HG03442 (cell line): ENCODE results near the gene KCNV2.
A peak's percentile ranks its signal among the peaks of the same experiment; 100 is the strongest.

Source experiments
- ATAC-seq: cut with Tn5 transposase; IDR thresholded peaks from one replicate; pipeline ENCODE4 v1.9.1; 2021; ENCODE audit warnings: mild to moderate bottlenecking, moderate library complexity; ENCODE audit not compliant: unreplicated experiment

The KCNV2 gene

DNA sequence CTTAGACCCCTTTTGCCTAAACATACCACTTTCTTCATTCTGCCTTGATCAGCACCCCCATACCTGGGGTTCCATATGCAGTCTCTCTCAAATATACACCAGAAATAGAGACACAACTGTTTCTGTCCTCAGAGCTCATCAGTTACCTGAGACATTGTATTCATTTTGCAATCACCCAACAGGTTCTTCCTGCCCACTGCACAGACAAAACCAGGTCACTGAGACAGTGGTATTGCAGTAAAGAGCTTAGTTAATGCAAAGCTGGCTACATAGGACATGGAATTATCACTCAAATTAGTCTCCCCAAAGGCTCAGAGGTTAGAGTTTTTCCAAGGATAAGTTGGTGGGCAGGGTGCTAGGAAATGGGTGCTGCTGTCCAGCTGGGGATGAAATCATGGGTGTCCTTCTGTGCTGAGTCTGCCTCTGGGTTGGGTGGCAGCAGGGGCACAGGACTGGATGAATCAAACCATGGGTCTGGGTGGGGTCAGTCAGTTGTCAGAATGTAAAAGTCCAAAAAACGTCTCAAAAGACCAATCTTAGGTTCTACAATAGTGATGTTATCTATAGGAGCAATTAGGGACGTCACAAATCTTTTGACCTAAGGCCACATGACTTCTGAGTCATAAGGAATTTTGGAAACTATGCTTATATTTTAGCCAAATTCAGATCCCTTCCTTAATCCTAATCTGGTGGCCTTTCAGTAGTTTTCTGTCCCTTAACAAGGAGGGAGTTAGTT is 41.0 kb downstream of the KCNV2 start:
- no peak for ATAC-seq

DNA sequence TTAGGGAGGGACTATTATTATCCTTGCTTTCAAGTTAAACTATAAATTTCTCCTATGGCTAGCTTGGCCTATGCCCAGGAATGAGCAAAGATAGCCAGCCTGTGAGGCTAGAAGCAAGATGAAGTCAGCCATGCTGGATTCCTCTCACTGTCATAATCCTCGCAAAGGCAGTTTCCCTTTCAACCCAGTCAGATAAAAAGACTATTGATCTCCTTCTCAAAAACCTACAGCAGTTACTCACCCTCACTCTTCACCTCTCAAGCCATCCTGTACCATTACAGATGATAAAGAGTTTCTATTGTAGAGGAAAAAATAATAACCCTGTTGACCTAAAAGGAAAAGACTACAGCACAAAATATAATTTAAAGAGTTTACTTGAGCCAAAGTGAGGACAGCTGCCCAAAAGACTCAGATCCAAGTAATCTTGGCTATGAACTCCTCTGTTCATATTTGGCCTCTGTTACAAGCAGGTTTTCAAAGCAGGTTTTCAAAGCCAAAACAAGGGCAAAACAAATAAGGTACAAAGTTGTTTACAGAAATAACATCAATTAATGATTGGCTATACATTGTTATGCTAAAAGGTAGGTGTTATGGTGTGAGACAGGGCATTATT is 41.7 kb downstream of the KCNV2 start:
- ATAC-seq = no peak

GRCh38 chr9:2761424-2761823 is 44.1 kb downstream of the KCNV2 start:
- ATAC-seq = peak; percentile 36

DNA sequence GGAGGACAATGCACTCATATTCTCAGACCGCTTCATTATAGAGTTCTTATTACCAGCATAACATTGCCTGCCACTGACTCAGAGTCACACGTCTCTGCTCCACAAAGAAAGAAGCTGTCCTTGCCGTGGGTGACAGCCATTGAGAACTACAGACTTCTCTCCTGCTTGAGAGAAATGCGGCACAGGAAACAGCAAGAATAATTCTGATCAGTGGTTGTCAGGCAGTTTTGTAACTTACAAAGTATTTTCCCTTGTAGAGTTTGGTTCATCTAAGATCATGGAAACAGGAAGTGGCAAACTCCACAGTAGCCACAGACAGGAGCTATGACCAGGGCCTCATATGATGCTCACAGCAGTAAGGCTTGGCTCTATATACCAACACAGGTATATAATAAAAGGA is 47.0 kb downstream of the KCNV2 start:
- ATAC-seq = peak; percentile 64

- ATAC-seq = no peak
These were observed 48.1 kb downstream of the KCNV2 start for GRCh38 chr9:2765250-2765880.

DNA sequence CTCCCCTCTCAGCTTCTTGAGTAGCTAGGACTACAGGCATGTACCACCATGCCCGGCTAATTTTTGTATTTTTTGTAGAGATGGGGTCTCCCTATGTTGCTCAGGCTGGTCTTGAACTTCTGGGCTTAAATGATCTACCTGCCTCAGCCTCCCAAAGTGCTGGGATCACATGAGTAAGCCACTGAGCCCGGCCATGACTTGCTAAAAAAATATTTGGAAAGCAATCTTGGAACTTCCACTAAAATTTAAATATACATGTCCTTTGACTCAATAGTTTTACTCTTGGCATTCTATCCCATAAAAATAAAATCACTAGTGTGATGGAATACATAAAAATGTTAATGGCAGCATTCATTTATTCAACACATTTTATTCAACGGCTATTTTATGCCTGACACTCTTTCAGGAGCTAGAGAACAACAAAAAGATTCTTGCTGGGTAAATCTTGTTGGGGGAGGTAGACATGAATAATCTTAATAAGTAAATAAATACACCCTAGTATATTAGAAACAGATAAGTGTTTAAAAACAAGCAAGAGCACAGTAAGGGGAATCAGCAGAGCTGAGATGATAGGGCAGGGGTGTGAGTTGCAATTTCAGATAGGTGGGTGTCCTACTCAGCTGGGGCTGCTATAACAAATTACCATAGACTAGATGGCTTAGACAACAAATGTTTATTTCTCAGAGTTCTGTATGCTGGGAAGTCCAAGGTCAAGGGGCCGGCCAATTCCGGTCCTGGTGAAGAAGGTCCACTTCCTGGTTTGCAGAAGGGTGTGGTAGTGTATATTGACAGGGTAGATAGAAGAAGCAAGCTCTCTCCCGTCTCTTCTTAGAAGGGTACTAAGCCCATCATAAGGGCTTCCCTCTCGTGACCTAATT is 50.7 kb downstream of the KCNV2 start:
- ATAC-seq = no peak

DNA sequence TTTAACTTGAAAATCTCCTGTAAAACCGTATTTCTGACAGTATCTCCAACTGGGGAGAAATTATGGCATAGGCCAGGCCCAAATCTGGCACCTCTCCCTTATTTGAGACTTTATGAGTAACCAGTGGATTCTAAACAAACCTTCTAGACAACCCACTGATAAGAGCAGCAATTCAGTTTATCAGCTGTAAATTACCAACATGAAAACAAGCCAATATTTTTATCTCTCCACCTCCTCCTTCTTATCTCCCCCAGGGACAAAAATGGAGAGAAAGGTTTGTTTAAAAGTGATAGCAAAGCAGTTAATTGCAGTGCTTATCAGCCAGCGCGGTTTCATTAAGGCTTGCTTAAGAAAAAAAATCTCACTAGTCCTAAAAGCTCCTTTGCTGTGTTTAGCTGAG is 53.8 kb downstream of the KCNV2 start:
- ATAC-seq = no peak

DNA sequence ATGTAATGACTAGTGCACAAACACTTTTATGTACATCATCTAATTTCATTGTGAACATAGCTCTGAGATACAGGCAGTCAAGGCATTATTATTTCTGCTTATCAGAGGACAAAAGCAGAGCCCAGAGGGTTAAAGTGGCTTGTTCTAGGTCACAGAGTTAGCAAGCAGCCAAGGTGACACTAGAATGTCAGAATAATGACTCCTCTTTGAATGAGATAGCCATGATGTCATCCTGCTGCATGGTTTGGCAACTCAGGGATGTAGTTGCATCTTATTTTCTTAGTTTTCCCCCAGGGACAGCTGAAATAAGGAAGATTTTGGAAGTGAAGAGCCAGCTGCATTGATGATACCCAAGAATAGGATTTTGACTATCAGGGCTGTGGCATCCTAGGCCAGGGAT is 54.4 kb downstream of the KCNV2 start:
- ATAC-seq = no peak

DNA sequence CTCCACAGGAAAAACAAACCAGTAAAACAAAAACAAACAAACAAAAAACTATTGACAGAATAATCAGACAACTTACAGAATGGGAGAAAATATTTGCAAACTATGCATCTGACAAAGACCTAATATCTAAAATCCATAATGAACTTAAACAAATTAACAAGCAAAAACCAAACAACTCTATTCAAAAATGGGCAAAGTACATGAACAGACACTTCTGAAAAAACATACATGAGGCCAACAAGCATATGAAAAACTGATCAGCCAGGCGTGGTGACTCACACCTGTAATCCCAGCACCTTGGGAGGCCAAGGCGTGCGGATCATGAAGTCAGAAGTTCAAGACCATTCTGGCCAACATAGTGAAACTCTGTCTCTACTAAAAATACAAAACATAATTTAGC is 60.1 kb downstream of the KCNV2 start:
- ATAC-seq = no peak

DNA sequence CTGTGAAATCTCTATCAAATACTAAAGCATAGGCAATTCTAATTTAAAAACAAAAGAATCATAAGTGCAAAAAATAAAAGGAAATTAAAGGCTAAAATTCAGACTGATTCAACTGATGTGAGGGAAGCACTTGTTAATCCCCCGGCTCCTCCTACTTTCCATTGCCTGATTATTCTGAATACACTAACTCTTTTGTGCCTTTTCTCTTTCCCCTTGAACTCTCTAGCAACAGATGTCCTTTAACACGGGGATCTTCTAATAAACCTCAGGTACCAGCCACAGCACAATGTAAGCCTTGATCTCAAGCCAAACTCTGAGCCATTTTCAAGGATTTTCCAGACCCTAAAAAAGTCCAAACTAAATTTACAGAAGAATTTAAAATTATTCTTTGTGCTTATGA is 61.5 kb downstream of the KCNV2 start:
- ATAC-seq = no peak
